ENCODE measurements around the gene ABTB2.

Gene ABTB2

GRCh38 chr11:34181856-34182405, 175.9 kb downstream of the ABTB2 start:
- no peak for DNase-seq

GRCh38 chr11:34181251-34181650, 176.6 kb downstream of the ABTB2 start:
- DNase-seq: no peak

DNA sequence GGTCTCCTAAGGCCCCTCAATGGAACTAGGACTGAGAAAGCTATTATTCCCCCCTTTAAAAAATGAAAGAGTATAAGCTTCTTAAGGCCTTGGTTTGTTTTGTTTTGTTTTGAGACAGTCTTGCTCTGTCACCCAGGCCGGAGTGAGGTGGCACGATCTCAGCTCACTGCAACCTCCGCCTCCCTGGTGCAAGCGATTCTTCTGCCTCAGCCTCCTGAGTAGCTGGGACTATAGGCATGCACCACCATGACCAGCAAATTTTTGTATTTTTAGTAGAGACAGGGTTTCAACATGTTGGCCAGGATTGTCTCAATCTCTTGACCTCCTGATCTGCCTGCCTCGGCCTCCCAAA, 177.0 kb downstream of the ABTB2 start:
- DNase-seq: peak; percentile 26

GRCh38 chr11:34180040-34180813, 177.6 kb downstream of the ABTB2 start:
- DNase-seq: peak; percentile 36

DNA sequence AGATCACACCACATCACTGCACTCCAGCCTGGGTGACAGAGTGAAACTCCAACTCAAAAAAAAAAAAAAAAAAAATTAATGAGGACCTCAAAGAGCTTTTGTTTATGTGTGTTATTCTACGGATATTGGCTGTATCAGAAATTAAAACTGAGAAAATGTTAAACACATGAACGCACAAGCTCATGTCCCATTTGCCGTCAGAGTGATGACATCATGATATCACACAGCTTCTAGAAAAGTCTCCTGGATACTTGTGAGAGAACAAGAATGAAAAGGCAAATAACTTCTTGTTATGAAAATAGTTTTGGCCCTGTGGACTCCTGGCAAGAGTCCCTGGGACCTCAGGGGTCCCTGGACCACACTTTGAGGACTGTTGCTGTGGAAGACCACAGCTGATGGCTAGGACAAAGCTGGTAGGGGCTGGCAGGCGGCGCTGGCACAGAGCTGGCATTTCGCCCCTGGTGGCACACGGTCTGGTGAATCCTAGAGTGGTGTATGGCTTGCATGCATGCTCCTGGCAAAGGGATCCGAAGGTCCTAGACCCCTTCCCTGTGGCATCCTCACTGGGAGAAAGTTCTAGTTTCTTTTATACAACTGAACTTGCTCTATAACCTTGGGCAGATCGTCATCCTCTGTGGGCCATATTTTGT, 178.7 kb downstream of the ABTB2 start:
- no peak for DNase-seq

DNA sequence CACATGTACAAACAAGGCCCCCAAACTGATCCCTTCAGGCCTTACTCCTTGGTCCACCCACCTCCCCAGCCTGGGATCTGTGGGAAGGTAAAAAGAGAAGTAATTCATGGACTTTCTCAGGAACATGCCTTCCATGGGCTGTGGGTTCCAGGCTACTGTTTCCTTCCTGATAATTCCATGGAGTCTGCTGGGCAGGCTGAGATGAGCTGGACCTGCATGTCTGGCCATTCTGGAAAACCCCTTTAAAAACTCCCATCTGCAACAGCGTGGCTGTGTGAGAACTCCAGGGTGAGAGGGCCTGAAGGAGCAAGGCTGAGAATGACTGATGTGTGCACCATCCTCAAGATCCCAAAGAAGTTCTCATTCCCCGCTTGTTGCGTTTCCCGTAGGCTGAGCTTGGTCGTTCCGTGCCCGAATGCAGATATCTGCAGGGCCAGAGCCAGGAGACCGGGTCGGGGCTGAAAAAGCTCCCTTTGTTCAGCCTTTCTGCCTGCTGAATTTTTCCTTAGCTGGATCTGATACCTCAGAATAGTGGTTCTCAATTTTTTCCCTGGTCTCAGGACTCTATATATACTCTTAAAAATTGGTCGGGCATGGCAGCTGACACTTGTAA, 179.5 kb downstream of the ABTB2 start:
- no peak for DNase-seq

DNA sequence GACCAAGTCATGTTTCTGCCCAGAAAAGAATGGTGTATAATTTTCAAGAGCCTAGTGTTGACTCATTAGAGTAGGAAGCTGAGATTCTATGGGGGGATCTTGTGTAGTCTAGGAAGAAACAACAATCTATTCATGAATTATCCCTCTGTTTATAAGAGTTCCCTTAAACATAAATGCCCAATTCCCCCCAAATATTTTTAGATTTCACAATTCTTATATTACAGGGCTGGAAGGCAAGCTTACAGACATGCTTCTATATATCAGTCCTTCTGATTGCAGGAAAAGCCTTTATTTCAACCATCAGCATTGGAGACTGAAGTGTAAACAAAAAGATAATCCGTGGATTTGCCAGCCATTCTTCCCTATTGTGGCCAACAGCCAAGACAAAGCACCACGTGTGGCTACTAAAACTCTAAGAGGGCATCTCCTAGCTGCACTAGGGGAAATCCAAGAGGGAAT, 181.0 kb downstream of the ABTB2 start:
- DNase-seq: no peak

- DNase-seq: no peak
These were observed 182.4 kb downstream of the ABTB2 start for GRCh38 chr11:34175284-34176019.

GRCh38 chr11:34174412-34175041, 183.3 kb downstream of the ABTB2 start:
- peak; percentile 81 for DNase-seq

GRCh38 chr11:34173050-34173449, 184.8 kb downstream of the ABTB2 start:
- DNase-seq: no peak

GRCh38 chr11:34169686-34170085, 188.1 kb downstream of the ABTB2 start:
- no peak for DNase-seq

DNA sequence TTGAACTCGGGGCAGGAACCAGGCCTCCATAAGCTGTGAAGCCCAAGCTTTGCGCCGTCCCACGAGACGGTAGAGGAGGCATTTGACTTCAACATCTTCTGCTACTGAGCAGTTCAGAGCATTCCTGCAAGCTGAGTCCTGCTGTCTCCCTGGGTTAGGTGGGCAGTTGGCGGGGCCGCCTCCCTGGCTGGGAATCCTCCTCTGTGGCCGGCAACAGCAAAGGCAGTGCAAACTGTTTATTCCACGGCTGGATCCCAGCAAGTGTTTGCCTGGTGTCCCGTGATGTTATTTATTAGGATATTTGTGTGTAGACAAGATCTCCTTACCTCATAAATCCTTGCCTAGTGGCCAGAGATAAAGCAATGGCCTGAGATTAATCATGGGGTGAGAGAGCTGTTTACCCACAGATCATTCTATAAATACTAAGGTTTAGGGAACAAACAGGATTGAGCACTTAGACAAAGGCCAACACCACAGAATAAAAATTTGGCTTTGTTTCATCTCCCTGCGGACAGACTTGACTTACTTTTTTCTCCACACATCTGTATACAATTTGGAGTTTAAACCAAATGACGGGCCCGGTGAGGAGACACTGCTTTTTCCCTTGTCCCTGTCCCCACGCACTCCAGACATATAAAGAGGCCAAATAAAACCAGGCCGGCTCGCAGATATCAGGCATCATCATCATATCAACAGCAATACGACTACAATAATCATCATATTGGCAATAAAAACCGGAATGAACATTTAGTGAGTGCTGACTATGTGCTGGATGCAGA, 189.0 kb downstream of the ABTB2 start:
- no peak for DNase-seq

DNA sequence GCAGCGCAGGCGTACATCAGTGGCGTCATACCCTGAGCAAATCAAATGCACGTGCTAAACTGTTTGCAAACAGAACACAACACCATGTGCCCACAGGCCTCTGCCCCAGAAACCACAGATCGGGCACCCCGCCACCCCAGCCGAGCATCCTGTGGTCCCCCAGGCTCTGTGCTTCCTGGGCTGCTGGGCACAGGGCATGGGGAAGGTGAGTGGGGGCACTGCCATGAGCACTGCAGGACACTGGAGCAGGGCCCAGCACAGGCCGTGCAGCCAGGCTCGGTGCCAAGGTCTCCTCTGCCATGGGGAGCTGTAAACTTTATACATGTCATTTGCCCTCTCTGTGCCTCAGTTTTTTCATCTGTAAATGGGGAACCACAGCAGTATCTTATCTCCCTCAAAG, 189.8 kb downstream of the ABTB2 start:
- DNase-seq: no peak

DNA sequence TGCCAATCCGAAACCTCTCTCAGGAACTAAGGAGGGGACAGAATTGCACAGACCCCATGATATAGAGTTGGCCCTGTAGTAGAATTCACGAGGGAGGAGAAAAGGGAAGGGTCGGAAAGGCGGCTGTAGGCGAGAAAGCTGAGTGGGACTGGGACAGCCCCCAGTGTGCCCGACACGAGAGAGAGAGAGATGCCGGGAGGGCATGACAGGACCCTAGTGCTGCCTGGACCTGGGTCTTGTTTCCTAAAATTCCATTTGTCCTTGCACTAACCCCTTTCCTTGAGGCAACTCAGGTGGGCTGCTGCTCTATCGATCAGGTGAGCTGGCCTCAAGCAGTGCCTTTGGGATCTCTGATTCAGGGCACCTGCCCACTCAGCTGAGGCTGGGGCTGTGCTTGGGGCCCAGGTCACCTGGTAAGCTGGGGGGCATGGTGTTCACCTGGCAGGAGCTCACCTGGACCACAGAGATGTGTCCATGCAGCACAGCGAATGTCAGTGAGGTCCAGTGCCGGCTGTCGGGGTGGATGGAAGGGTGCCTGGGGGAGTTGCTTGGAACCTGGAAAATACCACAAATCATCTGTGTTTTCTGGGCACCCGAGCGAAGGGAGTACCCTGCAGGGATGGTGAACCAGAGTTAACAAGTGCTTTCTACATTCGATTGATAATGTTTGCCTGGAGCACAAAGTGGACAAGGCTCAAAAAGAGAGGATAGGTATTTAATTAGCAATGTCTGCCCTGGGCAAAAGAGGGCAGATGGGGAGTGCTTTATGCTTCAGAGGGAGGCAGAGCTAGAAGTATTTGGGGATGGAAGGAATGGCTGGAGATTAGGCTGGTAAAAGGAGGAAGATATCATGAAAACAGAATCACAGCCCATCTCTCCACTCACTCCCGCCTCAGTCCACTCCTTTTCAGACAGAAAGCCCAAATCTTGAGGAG, 190.7 kb downstream of the ABTB2 start:
- DNase-seq: no peak

GRCh38 chr11:34165786-34166555, 191.8 kb downstream of the ABTB2 start:
- no peak for DNase-seq

DNA sequence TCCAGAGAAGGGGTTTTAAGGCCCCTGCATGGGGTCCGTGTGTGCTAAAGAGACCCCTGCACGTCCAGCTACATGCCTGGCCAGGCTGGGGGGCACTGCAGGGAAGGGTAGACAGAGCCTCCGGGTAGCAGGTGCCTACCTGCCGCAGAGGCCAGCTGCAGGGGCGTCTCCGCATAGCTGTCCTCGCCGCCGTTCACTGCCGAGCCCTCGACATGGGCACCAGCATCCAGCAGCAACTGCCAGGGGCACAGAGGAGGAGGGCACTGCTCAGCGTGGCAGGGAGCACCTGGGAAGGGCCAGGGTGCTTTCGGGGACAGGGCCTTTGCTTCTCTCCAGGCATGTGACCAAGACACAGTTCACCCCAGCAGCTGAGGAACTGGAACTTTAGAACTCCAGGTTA, 192.7 kb downstream of the ABTB2 start:
- DNase-seq: no peak

DNA sequence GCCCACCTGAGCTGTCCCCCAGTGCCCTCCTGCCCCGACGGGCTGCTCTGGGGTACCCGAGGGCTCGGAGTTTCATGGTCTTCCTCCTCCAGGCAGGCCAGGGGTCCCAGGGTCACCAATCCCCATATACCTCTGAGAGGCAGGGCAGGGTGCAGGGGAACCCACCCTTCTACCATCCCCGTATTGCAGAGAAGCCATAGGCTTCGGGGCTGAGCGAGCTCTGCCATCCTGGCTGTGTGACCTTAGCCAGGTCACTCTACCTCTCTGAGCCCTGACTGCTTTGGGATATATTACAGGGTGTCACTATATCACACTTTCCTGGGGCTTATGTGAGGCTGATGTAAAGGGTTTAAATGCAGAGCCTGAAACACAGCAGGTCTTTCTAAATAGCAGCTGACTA, 195.0 kb downstream of the ABTB2 start:
- no peak for DNase-seq

GRCh38 chr11:34162493-34162820, 195.4 kb downstream of the ABTB2 start:
- no peak for DNase-seq

DNA sequence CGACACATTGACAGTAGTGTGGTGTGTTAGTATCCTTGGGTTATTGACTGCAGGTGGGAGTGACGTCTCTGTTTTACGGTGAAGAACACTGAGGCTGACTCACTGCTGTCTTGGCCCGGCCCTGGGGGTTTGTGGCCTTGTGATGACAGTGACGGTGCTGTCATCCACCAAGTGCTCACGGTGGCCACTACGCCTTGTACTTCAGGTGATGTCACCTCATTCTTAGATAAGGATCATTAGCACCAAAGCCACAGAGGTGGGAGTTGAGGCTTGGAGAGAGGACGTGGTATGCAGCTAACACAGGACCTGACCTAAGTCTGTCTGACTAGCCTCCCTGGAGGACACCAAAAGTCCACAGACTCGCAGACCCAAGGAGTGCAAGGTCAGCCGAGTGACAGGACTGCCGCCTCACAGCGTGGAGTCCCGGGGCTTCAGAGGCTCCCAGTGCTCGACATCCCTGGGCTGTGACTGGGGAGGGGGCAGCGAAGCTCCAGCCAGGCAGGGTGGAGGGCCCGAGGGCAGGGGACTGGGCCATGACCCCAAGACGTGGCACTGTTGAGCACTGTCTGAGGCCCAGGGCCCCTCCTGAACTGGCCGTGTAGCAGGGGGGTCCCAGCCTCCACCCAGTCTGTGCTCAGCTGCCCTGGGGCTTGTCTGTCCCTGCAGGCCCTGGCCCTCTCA, 195.9 kb downstream of the ABTB2 start:
- peak; percentile 63 for DNase-seq

Data from activated CD4-positive, alpha-beta T cell treated with anti-CD3 and anti-CD28 coated beads, Interleukin-10, Interleukin-2, amounts not matched to agents 100 ng/mL and 50 ng/mL, durations not matched to agents 16 hours and 8 hours (primary cell).